ENCODE results near the gene OOSP4B.

DNA sequence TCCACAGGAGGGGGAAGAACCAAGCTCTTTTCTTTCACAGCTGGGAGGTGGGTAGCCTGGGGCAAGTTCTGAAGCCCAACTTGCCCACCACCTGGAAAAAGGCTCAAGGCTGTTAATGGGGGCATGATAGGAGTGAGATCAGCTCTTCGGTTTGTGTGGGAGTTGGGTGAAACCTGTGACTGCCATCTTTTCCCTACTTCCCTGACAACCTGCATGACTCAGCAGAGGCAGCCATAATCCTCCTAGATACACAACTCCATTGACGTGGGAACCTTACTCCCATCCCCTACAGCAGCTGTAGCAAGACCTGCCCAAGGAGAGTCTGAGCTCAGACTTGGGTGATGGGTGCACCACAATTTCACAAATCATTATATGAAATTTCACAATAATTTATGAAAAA is 13.3 kb upstream of the OOSP4B start:
- no peak for TF ChIP-seq EZH2phosphoT487 (IDR thresholded peaks at IDR 0.05)
- TF ChIP-seq, protein P1, sequence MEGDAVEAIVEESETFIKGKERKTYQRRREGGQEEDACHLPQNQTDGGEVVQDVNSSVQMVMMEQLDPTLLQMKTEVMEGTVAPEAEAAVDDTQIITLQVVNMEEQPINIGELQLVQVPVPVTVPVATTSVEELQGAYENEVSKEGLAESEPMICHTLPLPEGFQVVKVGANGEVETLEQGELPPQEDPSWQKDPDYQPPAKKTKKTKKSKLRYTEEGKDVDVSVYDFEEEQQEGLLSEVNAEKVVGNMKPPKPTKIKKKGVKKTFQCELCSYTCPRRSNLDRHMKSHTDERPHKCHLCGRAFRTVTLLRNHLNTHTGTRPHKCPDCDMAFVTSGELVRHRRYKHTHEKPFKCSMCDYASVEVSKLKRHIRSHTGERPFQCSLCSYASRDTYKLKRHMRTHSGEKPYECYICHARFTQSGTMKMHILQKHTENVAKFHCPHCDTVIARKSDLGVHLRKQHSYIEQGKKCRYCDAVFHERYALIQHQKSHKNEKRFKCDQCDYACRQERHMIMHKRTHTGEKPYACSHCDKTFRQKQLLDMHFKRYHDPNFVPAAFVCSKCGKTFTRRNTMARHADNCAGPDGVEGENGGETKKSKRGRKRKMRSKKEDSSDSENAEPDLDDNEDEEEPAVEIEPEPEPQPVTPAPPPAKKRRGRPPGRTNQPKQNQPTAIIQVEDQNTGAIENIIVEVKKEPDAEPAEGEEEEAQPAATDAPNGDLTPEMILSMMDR (IDR thresholded peaks at IDR 0.05) = no peak

Data from neural progenitor cell (in vitro differentiated cells).